Neural cell (in vitro differentiated cells): ENCODE measurements around the gene RASIP1. TPM values are rescaled to one million over a fixed set of nuclear protein-coding genes. Genes with fewer than 3 reads are reported as not detected.

Experiments
- H2AFZ ChIP-seq: fragments of 200-600, 300-800 bp; sonication (generic), shearing (Covaris generic); 2 replicates; pipeline ENCODE4 v1.6.0; 2014; ENCODE audit warnings: low read depth, mild to moderate bottlenecking, antibody characterized with exemption, low read length, moderate library complexity
- H3F3A ChIP-seq: fragments of 200-600 bp; shearing (Covaris generic); 2 replicates; pipeline ENCODE4 v1.6.1; 2016; ENCODE audit warnings: mild to moderate bottlenecking, moderate library complexity, mixed read lengths, antibody characterized with exemption, low read length; ENCODE audit not compliant: insufficient read depth, poor library complexity, severe bottlenecking
- H3K27ac ChIP-seq: fragments of 200-600, 300-800 bp; sonication (generic), shearing (Covaris generic); 2 replicates; pipeline ENCODE4 v1.5.1; 2014; ENCODE audit warnings: mild to moderate bottlenecking, low read length, moderate library complexity
- H3K27me3 ChIP-seq: fragments of 300-800, 200-600 bp; sonication (generic), shearing (Covaris generic); 2 replicates; pipeline ENCODE4 v1.6.0; 2014; ENCODE audit warnings: mild to moderate bottlenecking, low read depth, low read length, moderate library complexity; ENCODE audit not compliant: insufficient read depth
- H3K36me3 ChIP-seq: fragments of 300-800, 200-600 bp; sonication (generic), shearing (Covaris generic); 2 replicates; pipeline ENCODE4 v1.5.1; 2014; ENCODE audit warnings: mild to moderate bottlenecking, antibody characterized with exemption, low read length, moderate library complexity; ENCODE audit not compliant: insufficient read depth
- H3K4me2 ChIP-seq: fragments of 300-800, 200-600 bp; sonication (generic), shearing (Covaris generic); 2 replicates; pipeline ENCODE4 v1.6.0; 2014; ENCODE audit warnings: mild to moderate bottlenecking, low read length
- H3K4me3 ChIP-seq: fragments of 300-800, 200-600 bp; sonication (generic), shearing (Covaris generic); 2 replicates; pipeline ENCODE4 v1.5.1; 2014; ENCODE audit warnings: mild to moderate bottlenecking, low read length, moderate library complexity
- H3K79me2 ChIP-seq: fragments of 200-600 bp; shearing (Covaris generic); replicated peaks from 2 replicates; pipeline ENCODE4 v1.6.0; 2014; ENCODE audit warnings: mild to moderate bottlenecking, low read length, moderate library complexity; ENCODE audit not compliant: insufficient read depth
- H3K9ac ChIP-seq: fragments of 300-800, 200-600 bp; sonication (generic), shearing (Covaris generic); 2 replicates; pipeline ENCODE4 v1.6.1; 2016; ENCODE audit warnings: mild to moderate bottlenecking, low read length, mixed read lengths
- H3K9me2 ChIP-seq: fragments of 200-600 bp; shearing (Covaris generic); 2 replicates; pipeline ENCODE4 v1.6.1; 2016; ENCODE audit warnings: mild to moderate bottlenecking, low read length, mixed read lengths; ENCODE audit not compliant: insufficient read depth
- H3K9me3 ChIP-seq: fragments of 200-600, 300-800 bp; sonication (generic), shearing (Covaris generic); 2 replicates; pipeline ENCODE4 v1.6.1; 2016; ENCODE audit warnings: mild to moderate bottlenecking, mixed run types, low read length, moderate library complexity, mixed read lengths
- H4K20me1 ChIP-seq: fragments of 200-600 bp; shearing (Covaris generic); 2 replicates; pipeline ENCODE4 v1.6.1; 2016; ENCODE audit warnings: mild to moderate bottlenecking, mixed run types; ENCODE audit not compliant: insufficient read depth
- EZH2 ChIP-seq: fragments of 200-600, 300-800 bp; shearing (Covaris generic), sonication (generic); IDR thresholded peaks from 2 replicates; pipeline ENCODE4 v1.6.1; 2014; ENCODE audit warnings: antibody characterized with exemption, low read length, borderline replicate concordance, mild to moderate bottlenecking; ENCODE audit not compliant: insufficient read depth, poor library complexity, severe bottlenecking
- MXI1 ChIP-seq: fragments of 450-650 bp; conservative IDR thresholded peaks from 2 replicates; pipeline ENCODE4 v1.6.1; 2014; ENCODE audit warnings: antibody characterized with exemption, mild to moderate bottlenecking; ENCODE audit not compliant: poor library complexity, severe bottlenecking
- POLR2AphosphoS5 ChIP-seq: IDR thresholded peaks from 2 replicates; pipeline ENCODE4 v1.6.1; 2012
- RAD21 ChIP-seq: fragments of 450-650 bp; conservative IDR thresholded peaks from 2 replicates; pipeline ENCODE4 v1.6.1; 2014; ENCODE audit warnings: antibody characterized with exemption, mild to moderate bottlenecking, moderate library complexity
- REST ChIP-seq: IDR thresholded peaks from 2 replicates; pipeline ENCODE4 v1.6.1; 2012; ENCODE audit warnings: borderline replicate concordance
- SMC3 ChIP-seq: fragments of 450-650 bp; conservative IDR thresholded peaks from 2 replicates; pipeline ENCODE4 v1.6.1; 2014; ENCODE audit warnings: antibody characterized with exemption, mild to moderate bottlenecking, moderate library complexity; ENCODE audit not compliant: poor library complexity
- TAF1 ChIP-seq: IDR thresholded peaks from 2 replicates; pipeline ENCODE4 v1.6.1; 2012; ENCODE audit warnings: low read depth
- polyA plus RNA-seq: library from polyadenylated mRNA; depleted of rRNA; stranded (reverse); fragments of >200 nt; gene quantifications from 2 replicates; pipeline ENCODE4 v1.2.3, GENCODE V29; 2014
- TF ChIP-seq, protein P1 (sequence below): fragments of 450-650 bp; IDR thresholded peaks from 2 replicates; pipeline ENCODE4 v1.5.1; 2014; ENCODE audit warnings: antibody characterized with exemption, mild to moderate bottlenecking, moderate library complexity; ENCODE audit not compliant: poor library complexity, severe bottlenecking

Gene RASIP1
- polyA plus RNA-seq, 1 donor from 2014 or later: not detected

- H3K9ac ChIP-seq: no peak overlapping the region
- TF ChIP-seq SMC3: no peak
- no peak for TF ChIP-seq RAD21
- no peak for TF ChIP-seq MXI1
- no peak for TF ChIP-seq TAF1
- TF ChIP-seq POLR2AphosphoS5: no peak
- no peak for TF ChIP-seq REST
- H3K9me2 ChIP-seq: no peaks in the 10 kb centered on the region
- H3K4me2 ChIP-seq: no peak overlapping the region
- H3K79me2 ChIP-seq: no peaks in the 10 kb centered on the region
- H3F3A ChIP-seq: no peaks in the 10 kb centered on the region
- H4K20me1 ChIP-seq: no peaks in the 10 kb centered on the region
- no peaks in the 10 kb centered on the region for H3K9me3 ChIP-seq
- H3K27ac ChIP-seq: no peak overlapping the region
- no peak overlapping the region for H3K4me3 ChIP-seq
- no peaks in the 10 kb centered on the region for H3K36me3 ChIP-seq
- no peak overlapping the region for H2AFZ ChIP-seq
- peaks cover under 1% of the 10 kb centered on the region for H3K27me3 ChIP-seq
Observed at GRCh38 chr19:48746110-48746509, 5.7 kb upstream of the RASIP1 start.

- no peak overlapping the region for H2AFZ ChIP-seq
- no peaks in the 10 kb centered on the region for H3K27me3 ChIP-seq
- H3K4me3 ChIP-seq: no peak overlapping the region
- H3K79me2 ChIP-seq: no peaks in the 10 kb centered on the region
- H3K27ac ChIP-seq: no peak overlapping the region
- no peaks in the 10 kb centered on the region for H3F3A ChIP-seq
- no peaks in the 10 kb centered on the region for H4K20me1 ChIP-seq
- TF ChIP-seq REST (no peak), POLR2AphosphoS5 (no peak), RAD21 (no peak), EZH2 (no peak), SMC3 (no peak)
- TF ChIP-seq, protein P1, sequence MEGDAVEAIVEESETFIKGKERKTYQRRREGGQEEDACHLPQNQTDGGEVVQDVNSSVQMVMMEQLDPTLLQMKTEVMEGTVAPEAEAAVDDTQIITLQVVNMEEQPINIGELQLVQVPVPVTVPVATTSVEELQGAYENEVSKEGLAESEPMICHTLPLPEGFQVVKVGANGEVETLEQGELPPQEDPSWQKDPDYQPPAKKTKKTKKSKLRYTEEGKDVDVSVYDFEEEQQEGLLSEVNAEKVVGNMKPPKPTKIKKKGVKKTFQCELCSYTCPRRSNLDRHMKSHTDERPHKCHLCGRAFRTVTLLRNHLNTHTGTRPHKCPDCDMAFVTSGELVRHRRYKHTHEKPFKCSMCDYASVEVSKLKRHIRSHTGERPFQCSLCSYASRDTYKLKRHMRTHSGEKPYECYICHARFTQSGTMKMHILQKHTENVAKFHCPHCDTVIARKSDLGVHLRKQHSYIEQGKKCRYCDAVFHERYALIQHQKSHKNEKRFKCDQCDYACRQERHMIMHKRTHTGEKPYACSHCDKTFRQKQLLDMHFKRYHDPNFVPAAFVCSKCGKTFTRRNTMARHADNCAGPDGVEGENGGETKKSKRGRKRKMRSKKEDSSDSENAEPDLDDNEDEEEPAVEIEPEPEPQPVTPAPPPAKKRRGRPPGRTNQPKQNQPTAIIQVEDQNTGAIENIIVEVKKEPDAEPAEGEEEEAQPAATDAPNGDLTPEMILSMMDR: no peak
- no peaks in the 10 kb centered on the region for H3K9me3 ChIP-seq
- no peak overlapping the region for H3K4me2 ChIP-seq
- no peaks in the 10 kb centered on the region for H3K36me3 ChIP-seq
- H3K9ac ChIP-seq: no peak overlapping the region
- H3K9me2 ChIP-seq: no peaks in the 10 kb centered on the region
Observed at GRCh38 chr19:48745208-48745995, 5.0 kb upstream of the RASIP1 start.
